Measurements from ENCODE around the gene MFAP1. TPM values are rescaled to one million over a fixed set of nuclear protein-coding genes. Genes with fewer than 3 reads are reported as not detected.
"Not testable (repeated sequence)": the region's sequence is repeated elsewhere in the genome, so short reads cannot be mapped to it uniquely, and the experiment has no call there.

The MFAP1 gene
- total RNA-seq, 4 donors from 2014 or later, result 18.6 to 21.3 (median 19.7) TPM

- intact Hi-C loops (cut with DNase I), result no loop called here
- WGBS, result 97% methylated on average over 4 of the region's 4 CpGs
- TF ChIP-seq POLR2A (IDR thresholded peaks at IDR 0.05; ENCODE audit: low read depth), result no peak
- no peak for TF ChIP-seq POLR2AphosphoS5 (IDR thresholded peaks at IDR 0.05)
- TF ChIP-seq EP300 (IDR thresholded peaks at IDR 0.05), result no peak
- TF ChIP-seq, protein P1, sequence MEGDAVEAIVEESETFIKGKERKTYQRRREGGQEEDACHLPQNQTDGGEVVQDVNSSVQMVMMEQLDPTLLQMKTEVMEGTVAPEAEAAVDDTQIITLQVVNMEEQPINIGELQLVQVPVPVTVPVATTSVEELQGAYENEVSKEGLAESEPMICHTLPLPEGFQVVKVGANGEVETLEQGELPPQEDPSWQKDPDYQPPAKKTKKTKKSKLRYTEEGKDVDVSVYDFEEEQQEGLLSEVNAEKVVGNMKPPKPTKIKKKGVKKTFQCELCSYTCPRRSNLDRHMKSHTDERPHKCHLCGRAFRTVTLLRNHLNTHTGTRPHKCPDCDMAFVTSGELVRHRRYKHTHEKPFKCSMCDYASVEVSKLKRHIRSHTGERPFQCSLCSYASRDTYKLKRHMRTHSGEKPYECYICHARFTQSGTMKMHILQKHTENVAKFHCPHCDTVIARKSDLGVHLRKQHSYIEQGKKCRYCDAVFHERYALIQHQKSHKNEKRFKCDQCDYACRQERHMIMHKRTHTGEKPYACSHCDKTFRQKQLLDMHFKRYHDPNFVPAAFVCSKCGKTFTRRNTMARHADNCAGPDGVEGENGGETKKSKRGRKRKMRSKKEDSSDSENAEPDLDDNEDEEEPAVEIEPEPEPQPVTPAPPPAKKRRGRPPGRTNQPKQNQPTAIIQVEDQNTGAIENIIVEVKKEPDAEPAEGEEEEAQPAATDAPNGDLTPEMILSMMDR (IDR thresholded peaks at IDR 0.05), result no peak
These were observed 28.1 kb upstream of the MFAP1 start for GRCh38 chr15:43852607-43853006.

DNA sequence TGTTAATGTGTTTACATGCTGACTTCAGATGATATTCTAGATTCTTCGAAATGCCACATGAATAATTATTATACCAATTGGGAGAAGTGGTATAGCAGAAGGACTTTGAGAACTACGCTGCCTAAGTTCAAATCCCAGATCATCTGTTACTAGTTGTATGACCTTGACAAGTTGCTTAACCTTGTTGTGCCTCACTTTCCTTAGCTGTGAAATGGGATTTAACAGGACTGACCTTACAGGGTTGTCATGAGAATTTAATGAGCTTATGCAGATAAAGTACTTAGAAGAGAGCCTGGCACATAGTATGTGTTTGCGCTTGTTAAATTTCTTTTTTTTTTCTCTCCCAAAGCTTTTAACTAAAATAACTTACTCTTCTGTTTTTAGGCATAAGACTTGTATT lies 26.8 kb upstream of the MFAP1 start:
- no peak for DNase-seq (ENCODE audit: extremely low spot score)
- Histone ChIP-seq H3K4me1 (no peaks in the 10 kb centered on the region), H3K9me3 (no peaks in the 10 kb centered on the region), H3K36me3 (peaks cover 25 to 68% (median 35%) of the 10 kb centered on the region in 4 donors), H3K27ac (replicated peaks in 1 of 4) (no peak overlapping the region), H3K4me3 (no peak overlapping the region), H3K27me3 (no peaks in the 10 kb centered on the region)
- no peak for TF ChIP-seq POLR2AphosphoS5 (IDR thresholded peaks at IDR 0.05)
- no peak for TF ChIP-seq POLR2A (IDR thresholded peaks at IDR 0.05; ENCODE audit: low read depth)
- TF ChIP-seq, protein P1 (IDR thresholded peaks at IDR 0.05), result no peak
- no peak for TF ChIP-seq EP300 (IDR thresholded peaks at IDR 0.05)
- 97% methylated on average over 3 of the region's 3 CpGs for WGBS
- intact Hi-C loops (cut with DNase I), result no loop called here

More at GRCh38 chr15:43852607-43853006, 28.1 kb upstream of the MFAP1 start:
- DNase-seq (ENCODE audit: extremely low spot score), result no peak
- no peak overlapping the region for H3K27ac ChIP-seq (replicated peaks in 1 of 4)
- no peak overlapping the region for H3K4me3 ChIP-seq
- H3K9me3 ChIP-seq, result no peaks in the 10 kb centered on the region
- no peaks in the 10 kb centered on the region for H3K27me3 ChIP-seq
- peaks cover 20 to 61% (median 34%) of the 10 kb centered on the region in 4 donors for H3K36me3 ChIP-seq
- no peaks in the 10 kb centered on the region for H3K4me1 ChIP-seq

- Histone ChIP-seq H3K27ac (replicated peaks in 1 of 4) (no peak overlapping the region), H3K4me3 (no peak overlapping the region), H3K4me1 (no peaks in the 10 kb centered on the region), H3K36me3 (peaks cover 22 to 74% (median 29%) of the 10 kb centered on the region in 4 donors), H3K27me3 (no peaks in the 10 kb centered on the region), H3K9me3 (no peaks in the 10 kb centered on the region)
- intact Hi-C loops (cut with DNase I), result no loop called here
- TF ChIP-seq POLR2A (IDR thresholded peaks at IDR 0.05; ENCODE audit: low read depth) (no peak), EP300 (IDR thresholded peaks at IDR 0.05) (no peak), POLR2AphosphoS5 (IDR thresholded peaks at IDR 0.05) (no peak)
- TF ChIP-seq, protein P1 (IDR thresholded peaks at IDR 0.05), result no peak
- DNase-seq (ENCODE audit: extremely low spot score), result no peak
These were observed 20.9 kb upstream of the MFAP1 start for GRCh38 chr15:43845421-43845820.

DNA sequence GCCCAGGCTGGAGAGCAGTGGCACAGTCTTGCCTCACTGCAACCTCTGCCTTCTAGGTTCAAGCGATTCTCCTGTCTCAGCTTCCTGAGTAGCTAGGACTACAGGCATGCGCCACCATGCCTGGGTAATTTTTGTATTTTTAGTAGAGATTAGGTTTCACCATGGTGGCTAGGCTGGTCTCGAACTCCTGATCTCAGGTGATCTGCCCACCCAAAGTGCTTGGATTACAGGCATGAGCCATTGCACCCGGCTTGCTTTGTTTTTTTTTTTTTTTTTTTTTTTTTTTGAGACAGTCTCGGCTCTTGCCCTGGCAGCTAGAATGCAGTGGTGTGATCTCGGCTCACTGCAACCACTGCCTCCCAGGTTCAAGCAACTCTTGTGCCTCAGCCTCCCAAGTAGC lies 8.0 kb upstream of the MFAP1 start:
- H3K9me3 ChIP-seq; H3K27me3 ChIP-seq; DNase-seq (ENCODE audit: extremely low spot score); H3K27ac ChIP-seq (replicated peaks in 1 of 4); intact Hi-C loops (cut with DNase I); H3K4me3 ChIP-seq: not testable (repeated sequence)
- H3K4me1 ChIP-seq, result peaks cover 2 to 11% (median 10%) of the 10 kb centered on the region in 4 donors
- WGBS, result 94% methylated on average over 6 of the region's 6 CpGs
- H3K36me3 ChIP-seq, result peaks cover 4 to 26% (median 16%) of the 10 kb centered on the region in 4 donors

DNA sequence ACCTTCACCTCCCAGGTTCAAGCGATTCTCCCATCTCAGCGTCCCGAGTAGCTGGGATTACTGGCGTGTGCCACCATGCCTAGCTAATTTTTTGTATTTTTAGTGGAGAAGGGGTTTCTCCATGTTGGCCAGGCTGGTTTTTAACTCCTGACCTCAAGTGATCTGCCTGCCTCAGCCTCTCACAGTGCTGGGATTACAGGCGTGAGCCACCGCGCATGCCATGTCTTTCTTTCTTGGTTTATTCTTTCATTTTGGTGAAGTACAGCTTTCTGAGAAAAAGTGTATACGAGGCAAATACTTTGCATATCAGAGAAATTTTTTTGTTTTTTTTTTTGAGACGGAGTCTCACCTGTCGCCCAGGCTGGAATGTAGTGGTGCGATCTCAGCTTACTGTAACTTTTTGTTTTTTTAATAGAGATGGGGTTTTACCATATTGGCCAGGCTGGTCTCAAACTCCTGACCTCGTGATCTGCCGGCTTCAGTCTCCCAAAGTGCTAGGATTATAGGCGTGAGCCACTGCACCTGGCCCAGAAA lies 7.1 kb upstream of the MFAP1 start:
- DNase-seq (ENCODE audit: extremely low spot score); H3K9me3 ChIP-seq; H3K27me3 ChIP-seq; H3K27ac ChIP-seq (replicated peaks in 1 of 4); intact Hi-C loops (cut with DNase I); H3K4me3 ChIP-seq: not testable (repeated sequence)
- Histone ChIP-seq H3K36me3 (peaks cover 4 to 20% (median 14%) of the 10 kb centered on the region in 4 donors), H3K4me1 (peaks cover 4 to 18% (median 16%) of the 10 kb centered on the region in 4 donors)
- 94% methylated on average over 14 of the region's 14 CpGs for WGBS

DNA sequence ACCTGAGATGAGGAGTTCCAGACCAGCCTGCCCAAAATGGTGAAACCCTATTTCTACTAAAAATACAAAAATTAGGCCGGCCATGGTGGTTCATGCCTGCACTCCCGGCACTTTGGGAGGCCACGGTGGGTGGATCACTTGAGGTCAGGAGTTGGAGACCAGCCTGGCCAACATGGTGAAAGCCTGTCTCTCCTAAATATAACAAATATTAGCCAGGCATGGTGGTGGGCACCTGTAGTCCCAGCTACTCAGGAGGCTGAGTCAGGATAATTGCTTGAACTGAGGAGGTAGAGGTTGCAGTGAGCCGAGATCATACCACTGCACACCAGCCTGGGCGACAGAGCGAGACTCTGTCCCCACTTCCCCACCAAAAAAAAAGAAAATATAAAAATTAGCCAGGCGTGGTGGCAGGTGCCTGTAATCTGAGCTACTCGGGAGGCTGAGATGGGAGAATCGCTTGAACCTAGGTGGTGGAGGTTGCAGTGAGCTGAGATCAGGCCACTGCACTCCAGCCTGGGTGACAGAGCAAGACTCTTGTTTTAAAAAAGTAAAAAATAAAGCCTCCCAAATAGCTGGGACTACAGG lies 6.3 kb upstream of the MFAP1 start:
- H3K4me3 ChIP-seq; H3K27me3 ChIP-seq; H3K27ac ChIP-seq (replicated peaks in 1 of 4); intact Hi-C loops (cut with DNase I); DNase-seq (ENCODE audit: extremely low spot score); H3K9me3 ChIP-seq: not testable (repeated sequence)
- Histone ChIP-seq H3K4me1 (peaks cover 10 to 26% (median 22%) of the 10 kb centered on the region in 4 donors), H3K36me3 (peaks cover 2 to 15% (median 8%) of the 10 kb centered on the region in 4 donors)
- WGBS, result 97% methylated on average over 9 of the region's 9 CpGs

DNA sequence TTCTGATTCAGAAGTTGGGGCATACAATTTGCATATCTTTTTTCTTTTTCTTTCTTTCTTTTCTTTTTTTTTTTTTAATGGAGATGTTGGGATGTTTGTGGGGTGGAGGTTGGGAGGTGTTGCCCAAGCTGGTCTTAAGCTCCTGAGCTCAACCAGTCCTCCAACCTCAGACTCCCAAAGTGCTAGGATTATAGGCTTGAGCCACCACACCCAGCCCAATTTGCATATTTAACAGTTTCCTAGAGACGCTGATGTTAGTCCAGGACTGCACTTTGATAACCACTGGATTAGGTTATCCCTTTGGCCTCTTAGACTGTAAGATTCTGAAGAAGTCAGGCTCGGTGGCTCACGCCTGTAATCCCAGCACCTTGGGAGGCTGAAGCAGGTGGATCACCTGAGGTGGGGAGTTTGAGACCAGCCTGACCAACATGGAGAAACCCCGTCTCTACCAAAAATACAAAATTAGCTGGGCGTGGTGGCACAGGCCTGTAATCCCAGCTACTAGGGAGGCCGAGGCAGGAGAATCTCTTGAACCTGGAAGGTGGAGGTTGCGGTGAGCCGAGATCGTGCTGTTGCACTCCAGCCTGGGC lies 5.6 kb upstream of the MFAP1 start:
- DNase-seq (ENCODE audit: extremely low spot score); intact Hi-C loops (cut with DNase I); H3K27me3 ChIP-seq; H3K9me3 ChIP-seq; H3K4me3 ChIP-seq; H3K36me3 ChIP-seq; H3K27ac ChIP-seq (replicated peaks in 1 of 4): not testable (repeated sequence)
- H3K4me1 ChIP-seq, result peaks cover 10 to 31% (median 24%) of the 10 kb centered on the region in 4 donors
- 96% methylated on average over 9 of the region's 9 CpGs for WGBS
